H9 (cell line): ENCODE results near the gene LOXHD1. TPM values are rescaled to one million over a fixed set of nuclear protein-coding genes. Genes with fewer than 3 reads are reported as not detected.
A peak's percentile ranks its signal among the peaks of the same experiment; 100 is the strongest.

Experiments used
- DNase-seq: peaks from one replicate; pipeline ENCODE4 v3.0.0-alpha.2; 2017
- H2AFZ ChIP-seq: one replicate; pipeline ENCODE4 v1.6.1; 2013; ENCODE audit warnings: mild to moderate bottlenecking, low read length, control low read depth, moderate library complexity
- H2AK5ac ChIP-seq: 2 replicates; pipeline ENCODE4 v1.6.1; 2013; ENCODE audit warnings: low read length, control low read depth, mixed read lengths; ENCODE audit not compliant: insufficient read length
- H2BK120ac ChIP-seq: one replicate; pipeline ENCODE4 v1.6.1; 2013; ENCODE audit warnings: low read depth, mild to moderate bottlenecking, low read length, control low read depth, inconsistent platforms; ENCODE audit not compliant: poor library complexity, severe bottlenecking
- H2BK12ac ChIP-seq: 2 replicates; pipeline ENCODE4 v1.6.1; 2013; ENCODE audit warnings: low read length, control low read depth, mixed read lengths, low read depth; ENCODE audit not compliant: insufficient read length
- H2BK15ac ChIP-seq: 2 replicates; pipeline ENCODE4 v1.6.1; 2013; ENCODE audit warnings: low read depth, low read length, control low read depth
- H2BK20ac ChIP-seq: one replicate; pipeline ENCODE4 v1.6.1; 2013; ENCODE audit warnings: low read depth, mild to moderate bottlenecking, low read length, control low read depth, inconsistent platforms; ENCODE audit not compliant: poor library complexity, severe bottlenecking
- H2BK5ac ChIP-seq: 2 replicates; pipeline ENCODE4 v1.6.1; 2013; ENCODE audit warnings: low read length, control low read depth, mixed read lengths; ENCODE audit not compliant: insufficient read length
- H3K14ac ChIP-seq: 2 replicates; pipeline ENCODE4 v1.6.1; 2013; ENCODE audit warnings: low read length, control low read depth; ENCODE audit not compliant: insufficient read depth
- H3K18ac ChIP-seq: 2 replicates; pipeline ENCODE4 v1.6.1; 2013; ENCODE audit warnings: low read depth, mild to moderate bottlenecking, mixed read lengths, low read length, control low read depth; ENCODE audit not compliant: insufficient read length
- H3K23ac ChIP-seq: 2 replicates; pipeline ENCODE4 v1.6.1; 2013; ENCODE audit warnings: low read length, control low read depth, mixed read lengths, low read depth; ENCODE audit not compliant: insufficient read length
- H3K23me2 ChIP-seq: 2 replicates; pipeline ENCODE4 v1.6.1; 2013; ENCODE audit warnings: low read depth, mild to moderate bottlenecking, mixed read lengths, low read length, control low read depth; ENCODE audit not compliant: insufficient read length, poor library complexity, severe bottlenecking
- H3K27ac ChIP-seq: 2 replicates; pipeline ENCODE4 v1.5.1; 2013; ENCODE audit warnings: low read length, control low read depth, mixed read lengths, low read depth; ENCODE audit not compliant: insufficient read length
- H3K27me3 ChIP-seq: 2 replicates; pipeline ENCODE4 v1.6.1; 2013; ENCODE audit warnings: low read length, control low read depth, inconsistent platforms; ENCODE audit not compliant: insufficient read depth
- H3K4ac ChIP-seq: 2 replicates; pipeline ENCODE4 v1.6.1; 2013; ENCODE audit warnings: low read depth, mild to moderate bottlenecking, control low read depth, inconsistent platforms, low read length, moderate library complexity
- H3K4me1 ChIP-seq: 2 replicates; pipeline ENCODE4 v1.6.1; 2013; ENCODE audit warnings: low read length, control low read depth, inconsistent platforms; ENCODE audit not compliant: insufficient read depth
- H3K4me2 ChIP-seq: 2 replicates; pipeline ENCODE4 v1.6.1; 2013; ENCODE audit warnings: low read length, control low read depth, mixed read lengths; ENCODE audit not compliant: insufficient read length, insufficient read depth
- H3K56ac ChIP-seq: 2 replicates; pipeline ENCODE4 v1.6.1; 2013; ENCODE audit warnings: low read depth, mild to moderate bottlenecking, mixed read lengths, low read length, control low read depth; ENCODE audit not compliant: insufficient read length
- H3K79me1 ChIP-seq: 2 replicates; pipeline ENCODE4 v1.6.1; 2013; ENCODE audit warnings: low read depth, mild to moderate bottlenecking, moderate library complexity, low read length, control low read depth, inconsistent platforms; ENCODE audit not compliant: insufficient read depth, poor library complexity, severe bottlenecking
- H3K79me2 ChIP-seq: 2 replicates; pipeline ENCODE4 v1.6.1; 2013; ENCODE audit warnings: low read length, control low read depth, inconsistent platforms; ENCODE audit not compliant: insufficient read depth
- H3K9ac ChIP-seq: 2 replicates; pipeline ENCODE4 v1.6.1; 2013; ENCODE audit warnings: low read length, control low read depth, mixed read lengths; ENCODE audit not compliant: insufficient read length; ENCODE audit errors: extremely low read depth
- H3K9me3 ChIP-seq: one replicate; pipeline ENCODE4 v1.6.1; 2013; ENCODE audit warnings: low read depth, low read length, inconsistent platforms; ENCODE audit not compliant: control insufficient read depth
- H3T11ph ChIP-seq: one replicate; pipeline ENCODE4 v1.6.1; 2013; ENCODE audit warnings: mild to moderate bottlenecking, low read length, control low read depth, inconsistent platforms
- H4K20me1 ChIP-seq: one replicate; pipeline ENCODE4 v1.6.1; 2013; ENCODE audit not compliant: control insufficient read depth, insufficient read length, insufficient read depth
- H4K5ac ChIP-seq: 2 replicates; pipeline ENCODE4 v1.6.1; 2013; ENCODE audit warnings: low read depth, mild to moderate bottlenecking, mixed read lengths, low read length, control low read depth; ENCODE audit not compliant: insufficient read length
- H4K8ac ChIP-seq: replicated peaks from 2 replicates; pipeline ENCODE4 v1.6.1; 2013; ENCODE audit warnings: low read length, control low read depth, mixed read lengths, low read depth; ENCODE audit not compliant: insufficient read length
- H4K91ac ChIP-seq: 2 replicates; pipeline ENCODE4 v1.6.1; 2013; ENCODE audit warnings: low read depth, mild to moderate bottlenecking, moderate library complexity, mixed read lengths, low read length, control low read depth; ENCODE audit not compliant: insufficient read length
- H3K27ac Mint-ChIP-seq, 3 experiments: 2 replicates in 2 of 3; 3 replicates in 1 of 3; pipeline ENCODE4 v1.8.0; 2020 to 2021; ENCODE audit warnings: mixed read lengths in 3 of 3, mild to moderate bottlenecking in 1 of 3, moderate library complexity in 1 of 3
- H3K27me3 Mint-ChIP-seq: 2 replicates; pipeline ENCODE4 v1.8.0; 2021; ENCODE audit warnings: low read depth, mild to moderate bottlenecking, moderate library complexity, mixed read lengths
- H3K36me3 Mint-ChIP-seq, 3 experiments: 2 replicates in 2 of 3; 3 replicates in 1 of 3; pipeline ENCODE4 v1.8.0; 2020 to 2021; ENCODE audit warnings: low read depth in 3 of 3, mixed read lengths in 3 of 3; ENCODE audit not compliant: insufficient read depth in 1 of 3
- H3K4me1 Mint-ChIP-seq, 2 experiments: 2 replicates each; pipeline ENCODE4 v1.8.0; 2020; ENCODE audit warnings: mixed read lengths in 2 of 2
- H3K4me3 Mint-ChIP-seq, 2 experiments: 2 replicates in 1 of 2; 3 replicates in 1 of 2; pipeline ENCODE4 v1.8.0; 2020 to 2021; ENCODE audit warnings: mild to moderate bottlenecking in 2 of 2, mixed read lengths in 2 of 2, moderate library complexity in 1 of 2
- H3K9me3 Mint-ChIP-seq, 2 experiments: 2 replicates in 1 of 2; 3 replicates in 1 of 2; pipeline ENCODE4 v1.8.0; 2020; ENCODE audit warnings: mild to moderate bottlenecking in 2 of 2, mixed read lengths in 2 of 2, moderate library complexity in 1 of 2
- WGBS: extraction: QIAGEN DNeasy Blood & Tissue Kit; methylation state at CpG from one replicate; pipeline ENCODE4 v1.1.7; 2013; ENCODE audit warnings: missing lambda C conversion rate, low lambda C conversion rate, mixed read lengths; ENCODE audit not compliant: insufficient read length; ENCODE audit errors: extremely low coverage; 5-methylcytosine and 5-hydroxymethylcytosine counted together
- total RNA-seq: library from RNA; stranded (reverse); gene quantifications from 2 replicates; pipeline ENCODE4 v1.2.1, GENCODE V29; 2021
- TF ChIP-seq, protein P1 (sequence below): fragments of 200-600 bp; sonication (generic); conservative IDR thresholded peaks from 3 replicates; pipeline ENCODE4 v1.8.0; 2021; ENCODE audit warnings: antibody characterized with exemption, mild to moderate bottlenecking

The LOXHD1 gene
- total RNA-seq, 1 experiment from 2014 or later = 0.07 TPM

DNA sequence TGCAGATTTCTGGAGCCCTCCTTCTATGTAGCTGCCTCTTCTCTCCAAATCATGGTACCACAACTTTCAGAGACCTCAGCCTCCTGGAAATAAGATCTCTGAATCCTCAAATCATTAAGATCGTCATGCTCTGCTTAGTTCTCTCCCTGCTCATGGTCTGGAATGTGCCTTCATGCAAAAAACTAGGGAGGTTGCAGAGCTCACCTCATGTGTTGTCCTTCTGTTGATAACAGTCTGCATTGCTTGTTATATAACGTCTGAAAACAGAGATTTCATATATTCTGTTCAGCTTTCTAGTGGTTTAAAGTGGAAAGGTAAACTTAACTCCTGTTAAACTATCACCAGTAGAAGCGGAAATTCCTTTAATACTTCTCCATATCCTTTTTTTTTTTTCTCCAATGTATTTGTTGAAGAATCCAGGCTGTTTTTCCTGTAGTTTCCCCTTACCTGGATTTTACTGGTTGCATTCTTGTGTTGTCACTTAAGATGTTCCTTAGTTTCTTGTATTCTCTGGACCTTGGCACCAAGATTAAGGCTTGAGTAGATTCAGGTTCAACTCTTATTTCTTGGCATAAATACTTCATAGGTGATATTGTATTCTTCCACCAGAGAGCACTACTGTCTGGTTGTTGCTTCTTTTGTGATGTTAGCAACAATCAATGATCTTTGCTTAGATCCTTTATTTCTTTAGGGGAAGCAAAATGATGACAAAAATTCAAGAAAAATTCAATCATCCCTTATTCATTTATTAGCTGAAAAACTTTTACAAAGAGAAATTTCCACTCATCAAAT is 211.3 kb downstream of the LOXHD1 start:
- Histone ChIP-seq H4K5ac (no peak overlapping the region), H3K14ac (no peak overlapping the region), H3K9me3 (peaks cover 9% of the 10 kb centered on the region), H3K56ac (no peak overlapping the region), H2BK120ac (no peak overlapping the region), H4K8ac (no peak overlapping the region), H2BK12ac (no peak overlapping the region), H4K91ac (no peak overlapping the region), H3K79me2 (no peaks in the 10 kb centered on the region), H3K4ac (no peak overlapping the region), H3K9ac (no peak overlapping the region), H4K20me1 (no peaks in the 10 kb centered on the region), H3T11ph (no peak overlapping the region), H2BK5ac (no peak overlapping the region), H3K23me2 (no peaks in the 10 kb centered on the region), H3K27me3 (no peaks in the 10 kb centered on the region), H3K27ac (no peak overlapping the region), H3K79me1 (no peaks in the 10 kb centered on the region), H2AFZ (no peak overlapping the region), H3K18ac (no peak overlapping the region), H2BK20ac (no peak overlapping the region), H3K23ac (no peak overlapping the region), H3K4me1 (peaks cover 7% of the 10 kb centered on the region; the same call in 1 of the 2 replicates), H2AK5ac (no peak overlapping the region), H3K4me2 (no peak overlapping the region), H2BK15ac (no peak overlapping the region)
- TF ChIP-seq, protein P1, sequence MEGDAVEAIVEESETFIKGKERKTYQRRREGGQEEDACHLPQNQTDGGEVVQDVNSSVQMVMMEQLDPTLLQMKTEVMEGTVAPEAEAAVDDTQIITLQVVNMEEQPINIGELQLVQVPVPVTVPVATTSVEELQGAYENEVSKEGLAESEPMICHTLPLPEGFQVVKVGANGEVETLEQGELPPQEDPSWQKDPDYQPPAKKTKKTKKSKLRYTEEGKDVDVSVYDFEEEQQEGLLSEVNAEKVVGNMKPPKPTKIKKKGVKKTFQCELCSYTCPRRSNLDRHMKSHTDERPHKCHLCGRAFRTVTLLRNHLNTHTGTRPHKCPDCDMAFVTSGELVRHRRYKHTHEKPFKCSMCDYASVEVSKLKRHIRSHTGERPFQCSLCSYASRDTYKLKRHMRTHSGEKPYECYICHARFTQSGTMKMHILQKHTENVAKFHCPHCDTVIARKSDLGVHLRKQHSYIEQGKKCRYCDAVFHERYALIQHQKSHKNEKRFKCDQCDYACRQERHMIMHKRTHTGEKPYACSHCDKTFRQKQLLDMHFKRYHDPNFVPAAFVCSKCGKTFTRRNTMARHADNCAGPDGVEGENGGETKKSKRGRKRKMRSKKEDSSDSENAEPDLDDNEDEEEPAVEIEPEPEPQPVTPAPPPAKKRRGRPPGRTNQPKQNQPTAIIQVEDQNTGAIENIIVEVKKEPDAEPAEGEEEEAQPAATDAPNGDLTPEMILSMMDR = peak; percentile 12; the same call in 1 of the 3 replicates
- no peaks in the 10 kb centered on the region; a peak in 1 of 5 replicates for H3K9me3 Mint-ChIP-seq
- H3K4me3 Mint-ChIP-seq = no peak overlapping the region
- H3K27me3 Mint-ChIP-seq = peaks cover 11% of the 10 kb centered on the region
- peaks cover 0 to 3% (median 0%) of the 10 kb centered on the region in 3 experiments; a peak in 2 of 7 replicates for H3K36me3 Mint-ChIP-seq
- no peak for DNase-seq
- WGBS = no CpG with 5 or more reads among the region's 3 CpGs
- H3K27ac Mint-ChIP-seq = no peak overlapping the region
- peaks cover 35% of the 10 kb centered on the region in 2 experiments for H3K4me1 Mint-ChIP-seq
